KOPT-K1 (cell line): ENCODE measurements around the gene ZBTB20.

Experiments
- H3K27ac ChIP-seq: fragments of 200-600 bp; sonication (generic); 2 replicates; pipeline ENCODE4 v1.5.1; 2016; ENCODE audit warnings: antibody characterized with exemption, mild to moderate bottlenecking, low read depth, low read length; ENCODE audit not compliant: poor library complexity, severe bottlenecking
- H3K36me3 ChIP-seq: fragments of 200-600 bp; sonication (generic); 2 replicates; pipeline ENCODE4 v1.5.1; 2017; ENCODE audit warnings: antibody characterized with exemption, mild to moderate bottlenecking, low read length, moderate library complexity; ENCODE audit not compliant: insufficient read depth
- H3K9me3 ChIP-seq: fragments of 200-600 bp; sonication (generic); 2 replicates; pipeline ENCODE4 v1.5.1; 2017; ENCODE audit warnings: antibody characterized with exemption, low read length, mild to moderate bottlenecking; ENCODE audit not compliant: insufficient read depth, poor library complexity, severe bottlenecking

Gene ZBTB20

DNA sequence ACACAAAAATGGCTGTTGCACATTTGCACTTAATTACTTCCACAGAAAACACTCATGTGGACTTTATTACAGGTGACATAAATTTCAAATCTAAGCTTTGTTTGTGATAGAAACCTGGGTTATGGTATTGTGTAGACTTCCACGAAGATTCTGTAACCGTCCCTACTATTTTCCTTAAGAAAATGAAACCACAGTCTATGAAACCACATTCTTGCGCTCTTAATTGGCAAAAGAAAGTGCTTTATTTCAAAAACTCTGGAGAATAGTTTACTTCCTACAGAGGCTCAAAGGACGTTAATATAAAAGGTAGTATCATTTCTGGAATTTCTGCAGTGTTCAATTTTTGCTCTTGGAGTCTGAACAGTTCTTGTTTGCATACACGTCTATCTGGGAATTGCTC is 729.8 kb downstream of the ZBTB20 start:
- Histone ChIP-seq H3K36me3 (no peaks in the 10 kb centered on the region), H3K9me3 (no peaks in the 10 kb centered on the region), H3K27ac (no peak overlapping the region)

DNA sequence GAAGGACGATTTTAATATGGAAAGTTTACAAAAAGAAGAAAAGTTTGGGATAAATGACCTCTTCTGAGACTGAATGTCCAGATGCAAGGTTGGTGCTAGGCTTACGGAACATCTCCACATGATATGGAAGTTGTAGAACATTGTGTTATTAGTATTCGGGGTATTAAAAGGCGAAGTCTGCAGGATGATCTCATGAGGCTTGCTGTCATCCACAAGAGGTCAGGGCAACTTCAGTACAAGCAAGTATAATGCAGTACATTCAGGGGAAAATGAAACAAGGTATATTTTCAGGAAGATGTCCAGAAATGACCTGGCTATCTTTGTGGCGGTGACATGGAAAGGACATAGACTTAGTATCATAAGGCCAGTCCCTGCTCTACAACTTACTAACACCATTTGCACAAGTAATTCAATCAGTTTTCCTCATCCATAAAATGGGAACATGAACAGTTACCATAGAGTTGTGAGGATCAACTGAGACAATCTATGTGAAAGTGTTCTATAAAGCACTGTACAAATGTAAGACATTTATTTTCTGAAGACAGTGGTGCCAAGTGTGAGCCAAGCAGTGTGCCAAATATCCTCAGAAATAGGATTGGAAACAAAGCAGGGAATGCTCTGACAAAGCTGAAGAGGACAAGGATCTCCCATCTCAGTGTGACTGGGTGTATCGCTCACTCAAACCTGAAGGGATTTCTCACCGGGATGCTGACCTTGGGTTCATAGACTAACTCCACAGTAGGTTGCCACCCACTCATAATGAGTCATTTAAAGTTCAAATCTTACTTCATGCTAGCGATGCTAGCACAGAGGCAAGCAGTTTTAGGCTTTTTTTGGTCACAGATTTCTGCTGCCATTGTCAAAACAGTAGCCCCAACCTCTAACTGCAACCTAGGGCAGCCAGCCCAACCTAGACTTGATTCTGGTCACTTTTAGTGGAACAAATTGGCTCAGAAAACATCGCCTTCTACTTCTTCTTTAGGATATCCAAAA is 735.0 kb downstream of the ZBTB20 start:
- H3K36me3 ChIP-seq = no peaks in the 10 kb centered on the region
- no peak overlapping the region for H3K27ac ChIP-seq
- H3K9me3 ChIP-seq = no peaks in the 10 kb centered on the region

DNA sequence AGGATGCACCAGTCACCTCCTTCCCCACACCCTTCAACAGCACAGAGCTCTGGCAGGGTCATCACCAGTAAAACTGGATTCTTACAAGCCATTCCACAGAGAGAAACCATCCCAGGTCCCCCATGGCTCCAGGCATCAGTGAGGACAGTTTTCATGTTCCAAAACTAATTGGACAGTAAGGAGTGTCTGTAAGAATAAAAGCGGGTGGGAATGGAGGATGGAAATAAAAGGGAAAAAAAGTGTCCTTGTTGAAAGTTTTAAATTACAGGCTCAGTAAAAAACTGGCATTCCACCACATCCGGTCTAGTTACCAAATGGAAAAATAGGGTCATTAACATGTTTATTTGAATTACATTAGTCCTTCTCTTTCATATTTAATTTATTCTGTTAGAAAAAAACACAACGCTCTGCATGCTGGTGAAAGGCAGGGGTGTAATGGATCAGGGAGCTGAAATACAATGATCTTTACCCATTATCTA is 735.9 kb downstream of the ZBTB20 start:
- no peak overlapping the region for H3K27ac ChIP-seq
- H3K36me3 ChIP-seq = no peaks in the 10 kb centered on the region
- H3K9me3 ChIP-seq = no peaks in the 10 kb centered on the region

DNA sequence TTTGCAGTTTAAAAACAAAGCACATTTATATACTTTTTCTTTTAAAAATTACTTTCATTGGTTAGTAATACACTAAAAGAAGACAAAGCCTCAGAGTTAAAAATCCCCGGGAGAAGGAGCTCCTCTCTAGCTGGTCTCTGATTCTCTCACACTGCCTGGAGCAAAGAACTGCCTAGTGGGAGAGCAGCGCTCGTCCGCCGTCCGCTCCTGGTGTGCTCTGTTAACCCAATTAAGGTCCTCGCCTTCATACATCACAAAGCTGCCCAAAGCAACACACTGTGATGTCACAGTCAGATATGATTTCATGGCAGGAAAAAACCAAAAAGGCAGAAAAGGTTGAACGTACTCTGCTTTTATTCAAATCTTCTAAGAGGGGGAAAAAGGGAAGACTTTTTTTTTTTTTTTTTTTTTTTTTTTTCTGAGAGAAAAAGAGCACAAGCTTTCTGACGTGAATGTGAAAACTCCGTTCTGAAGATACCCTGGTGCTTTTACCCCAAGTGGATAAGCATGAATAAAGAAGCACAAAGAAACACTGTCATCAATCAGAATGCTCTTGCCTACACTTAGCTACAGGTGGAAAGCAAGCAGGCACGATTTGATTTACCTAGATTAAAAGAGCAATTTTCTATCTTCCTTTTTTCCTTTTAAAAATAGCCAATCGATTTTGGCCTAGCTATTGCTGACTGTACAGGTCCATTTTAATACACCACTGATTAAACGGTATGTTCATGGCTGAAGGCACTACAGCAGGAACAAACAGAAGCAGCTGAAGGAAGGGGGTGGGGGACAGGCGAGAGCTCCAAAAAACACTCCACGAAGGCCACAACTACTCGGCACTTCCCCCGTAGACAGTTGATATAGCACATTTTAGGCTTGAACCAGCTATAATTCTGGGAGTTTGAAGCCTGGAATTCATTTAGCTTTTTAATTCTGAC is 738.1 kb downstream of the ZBTB20 start:
- no peaks in the 10 kb centered on the region for H3K9me3 ChIP-seq
- no peak overlapping the region for H3K27ac ChIP-seq

DNA sequence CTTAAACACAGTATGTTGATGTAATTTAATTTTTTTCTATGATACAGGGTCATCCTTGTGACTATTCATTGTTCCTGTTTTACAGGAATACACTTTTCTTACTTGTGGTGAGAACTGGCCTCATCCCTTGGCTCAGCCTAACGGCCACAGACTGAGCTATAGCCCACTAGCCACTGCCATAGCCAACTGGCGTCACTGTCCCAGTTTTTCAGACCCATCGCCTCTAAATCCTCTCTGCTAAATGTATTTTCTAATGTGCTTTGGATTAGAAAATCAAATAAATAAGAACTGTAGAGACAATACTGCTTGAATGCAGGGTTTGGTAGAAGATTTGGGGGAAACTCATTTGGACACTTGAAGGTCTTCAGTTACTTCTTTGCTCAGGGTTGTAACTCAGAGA is 740.2 kb downstream of the ZBTB20 start:
- Histone ChIP-seq H3K36me3 (no peaks in the 10 kb centered on the region), H3K27ac (no peak overlapping the region), H3K9me3 (no peaks in the 10 kb centered on the region)

More for the DNA sequence above, 738.1 kb downstream of the ZBTB20 start:
- H3K36me3 ChIP-seq = no peaks in the 10 kb centered on the region

DNA sequence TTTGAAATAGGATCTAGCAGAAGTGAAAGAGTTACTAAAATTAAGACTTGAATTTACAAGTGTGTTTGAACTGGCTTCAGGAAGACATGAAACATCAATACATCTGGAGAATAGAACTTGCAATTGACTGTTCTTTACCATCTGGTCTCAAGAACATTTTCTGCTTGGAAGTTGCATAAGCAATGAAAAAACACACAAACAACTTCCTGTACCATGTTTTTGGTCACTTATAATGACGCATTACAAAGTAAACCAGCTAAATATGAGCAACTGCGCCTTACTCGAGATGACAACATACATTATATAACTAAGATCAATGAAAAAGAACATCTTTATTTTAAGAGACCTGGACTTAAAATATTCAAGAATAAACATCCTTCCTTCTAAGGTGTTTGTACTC is 740.8 kb downstream of the ZBTB20 start:
- Histone ChIP-seq H3K9me3 (no peaks in the 10 kb centered on the region), H3K27ac (no peak overlapping the region), H3K36me3 (no peaks in the 10 kb centered on the region)

DNA sequence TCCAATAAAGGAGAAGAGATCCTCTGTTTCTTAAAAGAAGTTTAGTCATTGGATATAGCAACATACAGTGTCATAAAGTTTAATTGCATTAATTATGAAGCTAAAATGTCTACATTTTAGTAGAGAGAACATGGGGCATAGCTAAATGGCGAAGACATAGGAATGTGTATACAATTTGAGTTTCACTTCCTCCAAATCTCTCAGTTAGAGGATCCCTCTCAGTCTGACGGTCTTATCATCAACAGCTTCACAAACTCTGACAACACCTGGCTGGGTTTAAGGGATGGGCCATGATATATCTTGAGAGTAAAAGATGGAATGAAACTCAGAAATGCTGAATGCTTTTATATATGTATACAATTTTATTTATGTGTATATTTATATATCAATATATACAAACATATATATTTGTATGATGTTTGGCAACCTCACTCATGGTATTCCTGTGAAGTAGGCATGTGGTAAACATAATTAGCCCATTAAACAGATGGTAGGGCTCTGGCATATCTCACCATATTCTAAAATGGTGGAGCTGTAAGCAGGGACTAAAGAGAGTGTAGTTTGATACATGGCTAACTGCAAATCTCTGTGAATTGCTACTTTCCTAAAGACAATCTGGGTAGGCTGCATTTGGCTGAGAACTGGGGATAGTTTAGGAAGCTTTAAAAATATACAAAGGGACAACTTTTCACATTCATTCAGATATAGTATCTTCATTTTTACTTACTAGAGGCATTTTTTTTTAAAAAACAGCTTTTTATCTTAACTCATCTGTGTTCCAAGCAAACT is 741.7 kb downstream of the ZBTB20 start:
- H3K9me3 ChIP-seq = no peaks in the 10 kb centered on the region
- H3K27ac ChIP-seq = no peak overlapping the region
- no peaks in the 10 kb centered on the region for H3K36me3 ChIP-seq

DNA sequence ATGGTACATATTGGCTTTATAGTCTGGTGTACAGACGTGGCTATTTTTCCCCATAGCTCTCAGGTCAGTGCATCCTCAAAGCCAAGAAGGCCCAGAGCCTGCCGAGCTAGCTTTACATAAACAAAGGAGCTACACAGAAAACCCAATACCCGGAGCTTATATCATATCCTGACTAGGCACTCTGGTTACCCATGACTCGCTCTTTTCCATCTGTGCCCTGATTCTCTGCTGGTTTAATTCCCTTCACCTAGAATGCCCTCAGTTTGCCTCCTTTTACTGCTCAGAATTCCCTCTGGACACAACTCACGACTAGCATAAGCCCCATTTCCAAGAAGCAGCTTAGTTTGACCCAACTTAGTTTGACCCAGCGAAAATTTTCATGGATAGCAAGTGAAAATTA is 742.5 kb downstream of the ZBTB20 start:
- H3K36me3 ChIP-seq = no peaks in the 10 kb centered on the region
- H3K9me3 ChIP-seq = no peaks in the 10 kb centered on the region
- no peak overlapping the region for H3K27ac ChIP-seq

DNA sequence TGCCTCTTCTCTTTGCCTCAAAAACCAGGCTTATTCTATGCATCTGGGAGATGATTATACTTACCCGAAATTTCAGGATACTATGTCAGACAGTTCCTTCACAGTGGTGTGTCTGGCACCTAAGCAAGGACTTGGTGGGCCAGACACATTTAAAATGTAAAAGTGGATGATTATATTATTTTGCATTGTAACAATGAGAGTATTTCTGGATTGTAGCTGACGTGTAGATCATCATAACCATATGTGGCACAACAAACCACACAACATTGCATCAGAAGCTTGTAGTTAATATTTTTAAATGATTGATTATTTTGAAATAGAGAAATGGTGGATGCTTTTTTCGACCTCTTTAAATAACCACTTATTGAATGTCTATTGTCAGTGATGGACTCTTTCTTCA is 744.2 kb downstream of the ZBTB20 start:
- no peak overlapping the region for H3K27ac ChIP-seq
- no peaks in the 10 kb centered on the region for H3K9me3 ChIP-seq
- H3K36me3 ChIP-seq = no peaks in the 10 kb centered on the region

DNA sequence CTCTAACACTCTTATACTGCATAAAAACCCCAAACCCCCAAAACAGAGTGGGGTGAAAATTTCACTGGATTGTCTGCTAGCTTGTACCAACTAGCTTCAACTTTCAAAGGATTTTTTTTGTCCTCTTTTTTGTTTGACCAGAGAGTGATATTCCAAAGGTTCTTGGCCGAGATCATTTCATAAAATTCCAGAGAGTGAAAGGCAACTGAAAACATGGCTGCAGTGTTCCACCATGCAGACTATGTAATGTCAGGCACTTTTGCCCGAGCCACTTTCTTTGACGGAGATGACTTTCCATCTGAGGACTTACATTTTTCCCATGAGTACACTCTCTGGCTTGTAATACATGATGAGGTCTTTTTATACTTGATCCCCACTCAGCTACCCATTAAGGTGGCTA is 745.7 kb downstream of the ZBTB20 start:
- H3K36me3 ChIP-seq = no peaks in the 10 kb centered on the region
- H3K9me3 ChIP-seq = no peaks in the 10 kb centered on the region
- H3K27ac ChIP-seq = no peak overlapping the region

DNA sequence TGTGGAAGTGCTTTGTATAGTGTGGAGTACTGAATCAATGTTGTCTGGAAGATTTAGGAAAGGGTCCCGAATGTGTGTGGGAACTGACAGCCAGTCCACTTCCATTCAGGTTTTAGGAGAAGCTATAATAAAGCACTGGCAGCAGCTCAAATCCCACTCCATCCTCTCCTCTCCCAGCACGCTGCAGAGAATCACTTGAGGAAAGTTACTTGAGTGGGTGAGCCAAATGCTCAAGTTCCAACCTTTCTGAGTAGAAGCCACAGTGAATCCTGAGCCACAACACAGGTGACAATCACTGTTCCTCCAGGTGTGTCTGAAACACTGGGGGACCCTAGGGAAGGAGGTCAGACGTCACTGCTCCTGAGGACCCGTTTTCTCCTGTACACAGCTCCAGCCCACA is 746.7 kb downstream of the ZBTB20 start:
- H3K27ac ChIP-seq = no peak overlapping the region
- no peaks in the 10 kb centered on the region for H3K36me3 ChIP-seq
- no peaks in the 10 kb centered on the region for H3K9me3 ChIP-seq

DNA sequence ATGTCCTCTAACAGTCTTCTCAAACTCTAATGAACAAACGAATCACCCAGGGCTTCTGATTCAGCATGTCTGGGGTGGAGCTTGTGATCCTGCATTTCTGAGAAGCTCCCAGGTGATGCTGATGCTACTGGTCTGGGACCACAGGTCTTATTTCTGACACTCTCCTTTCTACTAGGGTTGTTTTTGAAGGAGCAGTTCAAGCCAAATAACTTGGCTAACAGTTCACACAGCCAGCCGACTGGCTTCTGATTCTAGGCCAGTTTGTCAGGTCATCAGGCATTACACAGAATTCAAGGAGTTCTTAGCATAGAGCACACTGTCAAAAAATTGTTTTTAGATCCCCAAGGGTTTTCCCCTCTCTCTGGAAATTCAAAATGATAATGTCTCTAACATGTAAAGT is 752.5 kb downstream of the ZBTB20 start:
- Histone ChIP-seq H3K36me3 (no peaks in the 10 kb centered on the region), H3K27ac (no peak overlapping the region), H3K9me3 (no peaks in the 10 kb centered on the region)

DNA sequence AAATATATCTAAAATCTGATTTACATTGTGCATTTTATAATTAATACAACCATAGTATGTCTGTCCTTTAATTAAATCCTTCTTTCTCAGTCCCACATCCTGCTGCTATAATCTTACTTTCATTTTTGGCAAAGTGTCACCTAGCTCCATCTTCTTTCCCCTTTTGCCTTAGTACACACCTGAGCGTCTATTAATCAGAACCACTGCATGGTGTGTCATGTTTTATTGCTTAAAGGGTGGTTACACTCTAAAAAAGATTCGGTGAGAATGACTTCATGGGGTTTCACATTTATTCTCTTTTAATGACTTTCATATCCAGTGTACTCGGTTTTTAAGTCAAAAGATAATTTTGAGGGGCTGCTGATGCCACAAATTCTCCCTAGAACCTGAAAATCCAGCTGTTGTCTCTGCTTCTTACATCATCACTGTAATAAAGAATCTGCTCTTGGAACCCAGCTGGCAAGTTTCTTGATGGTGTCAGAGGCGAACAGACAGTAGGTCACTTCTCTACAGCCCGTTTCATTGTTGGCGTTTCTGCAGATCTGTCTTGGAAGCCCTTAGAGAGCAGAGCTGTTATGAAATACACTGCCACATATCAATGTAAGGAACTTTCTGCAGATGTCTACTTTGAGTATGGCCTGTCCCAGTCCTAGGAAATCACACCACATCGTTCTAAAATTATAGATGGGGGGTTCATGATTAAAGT is 753.6 kb downstream of the ZBTB20 start:
- Histone ChIP-seq H3K36me3 (no peaks in the 10 kb centered on the region), H3K9me3 (no peaks in the 10 kb centered on the region), H3K27ac (no peak overlapping the region)

DNA sequence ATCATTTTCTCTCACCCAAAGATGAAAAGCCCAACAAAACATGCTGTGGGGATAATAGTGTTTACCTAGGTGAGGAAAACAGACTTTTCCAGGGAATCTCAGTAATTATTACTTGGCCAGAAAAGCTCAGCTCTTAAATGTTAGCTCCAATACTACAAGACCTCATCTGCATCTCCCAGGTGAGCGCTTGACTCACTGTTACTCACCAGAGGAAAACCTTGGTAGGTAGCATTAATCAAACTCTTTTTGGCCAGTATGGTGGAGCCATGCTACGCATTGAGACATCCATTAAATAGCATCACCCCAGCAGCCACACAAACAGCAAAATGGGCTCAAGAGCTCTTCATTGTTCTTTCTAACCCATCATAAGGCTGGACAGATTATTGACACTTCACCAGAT is 754.3 kb downstream of the ZBTB20 start:
- Histone ChIP-seq H3K27ac (no peak overlapping the region), H3K9me3 (no peaks in the 10 kb centered on the region), H3K36me3 (no peaks in the 10 kb centered on the region)
